HepG2 (cell line): ENCODE data around the gene ASH1L. TPM values are rescaled to one million over a fixed set of nuclear protein-coding genes. Genes with fewer than 3 reads are reported as not detected.
A peak's percentile ranks its signal among the peaks of the same experiment; 100 is the strongest.
"Not testable (repeated sequence)": the region's sequence is repeated elsewhere in the genome, so short reads cannot be mapped to it uniquely, and the experiment has no call there.

ENCODE experiments used
- ATAC-seq: fragments of 200-7000 bp; cut with Tn5 transposase; 3 replicates; pipeline ENCODE4 v1.9.1; 2020; ENCODE audit warnings: mild to moderate bottlenecking, moderate library complexity
- BruUV-seq: library from RNA; stranded (reverse); fragments of 400-500 nt; replicated peaks from 2 replicates; lab custom pipeline; 2021; lab: Mats Ljungman, UMichigan
- CTCF ChIA-PET: fragments of 300-600 bp; formaldehyde crosslinking; extraction: SDS; loops from one replicate; lab custom pipeline; 2021; ENCODE audit warnings: low total read pairs, inconsistent platforms, low intra/inter-chr PET ratio; lab: Yijun Ruan, JAX
- POLR2A ChIA-PET: fragments of 350-600 bp; sonication (Branson Sonifier 250); formaldehyde crosslinking; loops from one replicate; lab custom pipeline; 2020; ENCODE audit warnings: antibody characterized with exemption, inconsistent platforms; lab: Yijun Ruan, JAX
- DNase-seq: peaks from one replicate; pipeline ENCODE4 v3.0.0-alpha.2; 2015; ENCODE audit warnings: low spot score
- FAIRE-seq: peaks from 3 replicates; lab custom pipeline; 2011; peaks lifted over from hg19 to GRCh38; lab: Jason Lieb, UNC
- H2AFZ ChIP-seq: one replicate; pipeline ENCODE4 v1.6.1; 2011; ENCODE audit warnings: low read length, inconsistent platforms
- H3K27ac ChIP-seq: fragments of 300-600 bp; 3 replicates; pipeline ENCODE4 v1.8.0; 2011; ENCODE audit warnings: mixed run types, mild to moderate bottlenecking, mixed read lengths, low read length, inconsistent platforms; ENCODE audit not compliant: insufficient read depth; ENCODE audit errors: extremely low read length
- H3K27me3 ChIP-seq, 2 experiments: fragments of 200-600 bp in 1 of 2; 2 replicates in 1 of 2; 3 replicates in 1 of 2; pipeline versions ENCODE4 v1.6.0 to v1.8.0; 2011; ENCODE audit warnings: low read length in 2 of 2, mild to moderate bottlenecking in 2 of 2, moderate library complexity in 2 of 2, inconsistent platforms in 1 of 2; ENCODE audit not compliant: insufficient read depth in 2 of 2, control insufficient read depth in 1 of 2
- H3K36me3 ChIP-seq, 2 experiments: fragments of 200-600 bp in 1 of 2; replicated peaks in 1 of 2; 2 replicates in 1 of 2; 3 replicates in 1 of 2; pipeline versions ENCODE4 v1.5.1 to v1.8.0; 2011; ENCODE audit warnings: low read length in 2 of 2, inconsistent platforms in 1 of 2; ENCODE audit not compliant: insufficient read depth in 2 of 2, control insufficient read depth in 1 of 2
- H3K4me1 ChIP-seq: 2 replicates; pipeline ENCODE4 v1.5.1; 2012; ENCODE audit warnings: low read length, inconsistent platforms; ENCODE audit not compliant: insufficient read depth
- H3K4me2 ChIP-seq: 2 replicates; pipeline ENCODE4 v1.6.0; 2011; ENCODE audit warnings: low read depth, low read length, inconsistent platforms
- H3K4me3 ChIP-seq, 3 experiments: fragments of 200-600 bp in 1 of 3; sonication (generic), shearing (Covaris generic) in 1 of 3; replicated peaks in 1 of 3; 2 replicates each; pipeline ENCODE4 v1.5.1; 2011 to 2016; ENCODE audit warnings: low read length in 3 of 3, inconsistent platforms in 2 of 3, low read depth in 2 of 3, mild to moderate bottlenecking in 2 of 3, control low read depth in 1 of 3, mixed read lengths in 1 of 3; ENCODE audit not compliant: insufficient read depth in 1 of 3
- H3K79me2 ChIP-seq: one replicate; pipeline ENCODE4 v1.6.1; 2011; ENCODE audit warnings: low read length, inconsistent platforms; ENCODE audit not compliant: insufficient read depth
- H3K9ac ChIP-seq: 2 replicates; pipeline ENCODE4 v1.6.0; 2011; ENCODE audit warnings: mild to moderate bottlenecking, low read depth, low read length, inconsistent platforms; ENCODE audit not compliant: insufficient read depth
- H3K9me3 ChIP-seq: 2 replicates; pipeline ENCODE4 v1.5.1; 2012; ENCODE audit warnings: mild to moderate bottlenecking, low read length
- H4K20me1 ChIP-seq: 2 replicates; pipeline ENCODE4 v1.6.0; 2011; ENCODE audit warnings: inconsistent platforms, mild to moderate bottlenecking, low read length, moderate library complexity; ENCODE audit not compliant: insufficient read depth
- BRD4 ChIP-seq: sonication (generic); formaldehyde crosslinking; IDR thresholded peaks from 2 replicates; pipeline ENCODE4 v1.4.0; 2020; ENCODE audit warnings: missing genetic modification reagents
- CBFB ChIP-seq: sonication (generic); formaldehyde crosslinking; IDR thresholded peaks from 2 replicates; pipeline ENCODE4 v1.4.0; 2020; ENCODE audit warnings: missing genetic modification reagents
- CENPT ChIP-seq: sonication (generic); formaldehyde crosslinking; IDR thresholded peaks from 2 replicates; pipeline ENCODE4 v1.8.0; 2022; ENCODE audit warnings: low read depth, mild to moderate bottlenecking, moderate library complexity, missing genetic modification reagents
- HOXA7 ChIP-seq: sonication (generic); formaldehyde crosslinking; IDR thresholded peaks from 2 replicates; pipeline ENCODE4 v1.8.1; 2022; ENCODE audit warnings: mild to moderate bottlenecking, missing genetic modification reagents, moderate library complexity
- KDM5B ChIP-seq: sonication (generic); formaldehyde crosslinking; IDR thresholded peaks from 2 replicates; pipeline ENCODE4 v1.4.0; 2020; ENCODE audit warnings: missing genetic modification reagents, mild to moderate bottlenecking, borderline replicate concordance
- KLF16 ChIP-seq, 2 experiments: sonication (generic) in 1 of 2; formaldehyde crosslinking in 1 of 2; IDR thresholded peaks; 2 replicates each; pipeline versions ENCODE4 v1.6.1 to v1.8.0; 2016 to 2023; ENCODE audit warnings: missing genetic modification reagents in 2 of 2, missing compliant biosample characterization in 1 of 2
- KMT2A ChIP-seq: sonication (generic); formaldehyde crosslinking; IDR thresholded peaks from 2 replicates; pipeline ENCODE4 v1.4.0; 2020; ENCODE audit warnings: missing genetic modification reagents
- MED8 ChIP-seq: sonication (generic); formaldehyde crosslinking; IDR thresholded peaks from 2 replicates; pipeline ENCODE4 v1.8.1; 2023; ENCODE audit warnings: mild to moderate bottlenecking, missing genetic modification reagents; ENCODE audit not compliant: insufficient replicate concordance
- NFKB2 ChIP-seq: sonication (generic); formaldehyde crosslinking; IDR thresholded peaks from 2 replicates; pipeline ENCODE4 v1.4.0; 2020; ENCODE audit warnings: missing genetic modification reagents, borderline replicate concordance
- PHF8 ChIP-seq: sonication (generic); formaldehyde crosslinking; IDR thresholded peaks from 2 replicates; pipeline ENCODE4 v1.5.0; 2020; ENCODE audit warnings: missing genetic modification reagents
- ZNF20 ChIP-seq: sonication (generic); formaldehyde crosslinking; IDR thresholded peaks from 2 replicates; pipeline ENCODE4 v1.4.0; 2020; ENCODE audit warnings: mild to moderate bottlenecking, moderate library complexity, missing genetic modification reagents
- ZNF274 ChIP-seq: sonication (generic); formaldehyde crosslinking; IDR thresholded peaks from 2 replicates; pipeline ENCODE4 v1.5.1; 2020; ENCODE audit warnings: mild to moderate bottlenecking, missing genetic modification reagents
- ZNF451 ChIP-seq: sonication (generic); formaldehyde crosslinking; IDR thresholded peaks from 2 replicates; pipeline ENCODE4 v1.5.0; 2020; ENCODE audit warnings: mild to moderate bottlenecking, missing genetic modification reagents
- ZNF709 ChIP-seq: sonication (generic); formaldehyde crosslinking; IDR thresholded peaks from 2 replicates; pipeline ENCODE4 v1.5.0; 2020; ENCODE audit warnings: mild to moderate bottlenecking, missing genetic modification reagents
- ZNF747 ChIP-seq: sonication (generic); formaldehyde crosslinking; IDR thresholded peaks from 2 replicates; pipeline ENCODE4 v1.8.1; 2023; ENCODE audit warnings: missing genetic modification reagents, mild to moderate bottlenecking, borderline replicate concordance
- ZNF761 ChIP-seq: sonication (generic); formaldehyde crosslinking; conservative IDR thresholded peaks from 2 replicates; pipeline ENCODE4 v1.4.0; 2020; ENCODE audit warnings: mild to moderate bottlenecking, missing genetic modification reagents
- WGBS: methylation state at CpG from one replicate; pipeline ENCODE4 v1.1.6; 2017; ENCODE audit warnings: low lambda C conversion rate; 5-methylcytosine and 5-hydroxymethylcytosine counted together
- in situ Hi-C: cut with HindIII; loops from 2 replicates; pipeline ENCODE4 v1.10.0; 2017; ENCODE audit warnings: low pct_unique_long_range_greater_than_20kb; ENCODE audit not compliant: extremely low pct_ligation_motif_present
- intact Hi-C: fragments of 100-400 bp; cut with micrococcal nuclease; formaldehyde crosslinking; loops from one replicate; pipeline ENCODE4 v1.10.0; 2022; ENCODE audit not compliant: unreplicated experiment
- polyA plus RNA-seq, 8 experiments: library from polyadenylated mRNA; depleted of rRNA in 3 of 8; stranded (reverse) in 7 of 8; unstranded in 1 of 8; fragments of >200 nt; fragmentation: Illumina TruSeq in 4 of 8; extraction: Trizol in 4 of 8; gene quantifications; 2 replicates each; pipeline versions ENCODE4 v1.2.1 to v1.2.3, GENCODE V29; 2011 to 2016; ENCODE audit warnings: low read depth in 4 of 8, missing spikeins in 1 of 8, mixed read lengths in 1 of 8; ENCODE audit not compliant: insufficient read depth in 1 of 8
- total RNA-seq, 5 experiments: library from RNA; depleted of rRNA; stranded (reverse); fragments of >200 nt; fragmentation: Illumina TruSeq; extraction: Trizol; gene quantifications; 2 replicates each; pipeline ENCODE4 v1.2.3, GENCODE V29; 2016; ENCODE audit warnings: low read depth in 1 of 5
- TF ChIP-seq, protein P1 (sequence below): sonication (generic); formaldehyde crosslinking; IDR thresholded peaks from 2 replicates; pipeline ENCODE4 v1.4.0; 2020; ENCODE audit warnings: missing genetic modification reagents
- TF ChIP-seq, protein P2 (sequence below): sonication (generic); formaldehyde crosslinking; IDR thresholded peaks from 2 replicates; pipeline ENCODE4 v1.8.0; 2022; ENCODE audit warnings: missing genetic modification reagents, mild to moderate bottlenecking, inconsistent platforms, borderline replicate concordance
- TF ChIP-seq, protein P3 (sequence below): sonication (generic); formaldehyde crosslinking; IDR thresholded peaks from 2 replicates; pipeline ENCODE4 v1.4.0; 2020; ENCODE audit warnings: mild to moderate bottlenecking, missing genetic modification reagents
- TF ChIP-seq, protein P4 (sequence below): sonication (generic); formaldehyde crosslinking; IDR thresholded peaks from 2 replicates; pipeline ENCODE4 v1.5.1; 2020; ENCODE audit warnings: mild to moderate bottlenecking, missing genetic modification reagents, borderline replicate concordance

The ASH1L gene
- total and polyA plus RNA-seq, 2 of the 13 experiments (the other 11 are each of a cell fraction or from before 2014, with no cell fraction given) = 10.2 to 15.3 TPM

DNA sequence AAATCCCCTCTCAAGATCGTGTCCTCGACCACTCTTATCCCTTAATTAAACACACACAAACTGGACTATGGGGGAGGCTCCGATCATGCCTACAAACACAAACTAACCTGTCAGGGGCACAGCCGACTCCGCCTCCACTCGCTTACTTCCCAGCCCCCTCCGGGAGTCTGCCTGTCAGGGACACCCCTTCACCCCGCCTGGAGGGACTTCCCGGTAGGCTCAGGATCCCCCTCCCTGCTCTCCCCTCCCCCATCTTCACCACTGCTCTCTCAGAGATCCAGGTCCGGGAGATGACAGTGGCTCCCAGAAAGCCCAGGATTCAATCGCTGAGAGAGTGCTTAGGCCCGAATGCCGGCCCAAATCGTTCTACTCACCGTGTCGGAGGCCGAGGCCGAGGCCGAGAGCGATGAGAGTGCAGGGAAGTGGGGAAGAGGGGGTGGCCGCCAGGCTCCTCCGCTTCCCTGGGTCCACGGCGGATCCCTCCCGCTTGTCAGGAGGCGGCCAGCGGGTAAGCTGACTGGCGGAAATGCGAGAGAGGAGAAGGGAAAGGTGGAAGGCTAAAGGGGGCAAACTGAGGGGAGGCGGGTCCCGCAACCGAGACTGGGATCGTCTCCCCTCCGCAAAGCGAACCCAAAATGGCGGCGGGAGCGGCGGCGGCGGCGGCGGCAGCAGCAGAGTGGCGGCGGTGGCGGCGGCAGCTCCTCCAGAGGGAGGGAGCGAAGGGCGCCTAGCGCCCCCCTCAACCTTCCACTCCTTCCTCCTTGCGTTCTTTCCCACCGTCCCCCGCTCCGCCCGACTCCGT, 623 bp downstream of the ASH1L start:
- DNase-seq, H3K27me3 ChIP-seq, intact Hi-C loops, H3K36me3 ChIP-seq, BruUV-seq, FAIRE-seq, CTCF ChIA-PET, H3K9me3 ChIP-seq, H2AFZ ChIP-seq, in situ Hi-C loops: not testable (repeated sequence)
- Histone ChIP-seq H3K4me3 (peak overlapping the region; percentile 89 to 99 (median 97)), H3K4me1 (peaks cover 29% of the 10 kb centered on the region), H3K27ac (peak overlapping the region; percentile 100), H3K79me2 (peaks cover 70% of the 10 kb centered on the region), H3K4me2 (peak overlapping the region; percentile 42; the same call in 1 of the 2 replicates), H4K20me1 (peaks cover 25% of the 10 kb centered on the region), H3K9ac (peak overlapping the region; percentile 100)
- under 1% methylated on average over 22 of the region's 56 CpGs for WGBS
- POLR2A ChIA-PET = interaction anchor here (1.1 to 1.2 kb wide), 2 partner anchors 22 to 311 kb away, joined by 3 to 4 read pairs; no protein-coding TSS in a partner anchor
- peak; percentile 11 for ATAC-seq
- TF ChIP-seq ZNF709 (CRISPR knock-in tag) (peak; percentile 34; the same call in 1 of the 2 replicates), HOXA7 (CRISPR knock-in tag) (0 out of 2 replicates have a peak, but pooled peaks have one; percentile 17), PHF8 (0 out of 2 replicates have a peak, but pooled peaks have one; percentile 3), ZNF451 (CRISPR knock-in tag) (peak; percentile 23), CBFB (peak; percentile 19; the same call in 1 of the 2 replicates), KMT2A (peak; percentile 55; the same call in 1 of the 2 replicates), ZNF274 (peak; percentile 30; the same call in 1 of the 2 replicates), ZNF747 (CRISPR knock-in tag) (0 out of 2 replicates have a peak, but pooled peaks have one; percentile 2), BRD4 (CRISPR knock-in tag) (peak; percentile 68), KDM5B (CRISPR knock-in tag) (peak; percentile 66), KLF16 (CRISPR knock-in tag; IDR thresholded peaks at IDR 0.05) (0 out of 4 replicates have a peak, but pooled peaks of 1 of the 2 experiments have one; percentile 9), CENPT (CRISPR knock-in tag) (0 out of 2 replicates have a peak, but pooled peaks have one; percentile 31), NFKB2 (CRISPR knock-in tag) (peak; percentile 20; the same call in 1 of the 2 replicates), ZNF20 (CRISPR knock-in tag) (0 out of 2 replicates have a peak, but pooled peaks have one; percentile 84), ZNF761 (CRISPR knock-in tag) (0 out of 2 replicates have a peak, but pooled peaks have one; percentile 3), MED8 (peak; percentile 33)
- TF ChIP-seq, protein P1, sequence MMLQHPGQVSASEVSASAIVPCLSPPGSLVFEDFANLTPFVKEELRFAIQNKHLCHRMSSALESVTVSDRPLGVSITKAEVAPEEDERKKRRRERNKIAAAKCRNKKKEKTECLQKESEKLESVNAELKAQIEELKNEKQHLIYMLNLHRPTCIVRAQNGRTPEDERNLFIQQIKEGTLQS (CRISPR knock-in tag) = 0 out of 2 replicates have a peak, but pooled peaks have one; percentile 8
- TF ChIP-seq, protein P2, sequence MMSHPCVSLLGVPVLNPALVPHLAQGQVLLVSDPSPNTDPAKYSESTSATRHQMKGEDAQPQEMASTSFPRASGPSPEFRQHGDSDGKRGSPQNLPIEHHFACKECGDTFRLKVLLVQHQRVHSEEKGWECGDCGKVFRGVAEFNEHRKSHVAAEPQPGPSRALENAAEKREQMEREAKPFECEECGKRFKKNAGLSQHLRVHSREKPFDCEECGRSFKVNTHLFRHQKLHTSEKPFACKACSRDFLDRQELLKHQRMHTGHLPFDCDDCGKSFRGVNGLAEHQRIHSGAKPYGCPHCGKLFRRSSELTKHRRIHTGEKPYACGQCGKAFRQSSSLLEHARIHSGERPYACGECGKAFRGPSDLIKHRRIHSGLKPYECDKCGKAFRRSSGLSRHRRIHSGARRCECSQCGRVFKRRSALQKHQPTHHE = peak; percentile 35; the same call in 1 of the 2 replicates
- TF ChIP-seq, protein P3, sequence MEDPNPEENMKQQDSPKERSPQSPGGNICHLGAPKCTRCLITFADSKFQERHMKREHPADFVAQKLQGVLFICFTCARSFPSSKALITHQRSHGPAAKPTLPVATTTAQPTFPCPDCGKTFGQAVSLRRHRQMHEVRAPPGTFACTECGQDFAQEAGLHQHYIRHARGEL (CRISPR knock-in tag) = 0 out of 2 replicates have a peak, but pooled peaks have one; percentile 34
- TF ChIP-seq, protein P4, sequence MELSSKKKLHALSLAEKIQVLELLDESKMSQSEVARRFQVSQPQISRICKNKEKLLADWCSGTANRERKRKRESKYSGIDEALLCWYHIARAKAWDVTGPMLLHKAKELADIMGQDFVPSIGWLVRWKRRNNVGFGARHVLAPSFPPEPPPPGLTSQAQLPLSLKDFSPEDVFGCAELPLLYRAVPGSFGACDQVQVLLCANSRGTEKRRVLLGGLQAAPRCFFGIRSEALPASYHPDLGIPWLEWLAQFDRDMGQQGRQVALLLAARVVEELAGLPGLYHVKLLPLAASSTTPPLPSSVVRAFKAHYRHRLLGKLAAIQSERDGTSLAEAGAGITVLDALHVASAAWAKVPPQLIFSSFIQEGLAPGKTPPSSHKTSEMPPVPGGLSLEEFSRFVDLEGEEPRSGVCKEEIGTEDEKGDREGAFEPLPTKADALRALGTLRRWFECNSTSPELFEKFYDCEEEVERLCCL = 0 out of 2 replicates have a peak, but pooled peaks have one; percentile 20
